Esophagus squamous epithelium (tissue), 4 donors: ENCODE results near the gene KLHL11.

Source experiments
- POLR2A ChIP-seq, 4 donors: fragments of 450-650 bp; IDR thresholded peaks; one replicate each; pipeline ENCODE4 v1.6.1; 2017; ENCODE audit warnings: antibody characterized with exemption in 4 of 4, mild to moderate bottlenecking in 4 of 4, moderate library complexity in 3 of 4
- TF ChIP-seq, protein P1 (sequence below), 6 experiments: fragments of 450-650 bp in 4 of 6; fragments of 200-600 bp in 2 of 6; sonication (generic) in 2 of 6; IDR thresholded peaks; one replicate each; pipeline ENCODE4 v1.5.1; 2016 to 2019; ENCODE audit warnings: antibody characterized with exemption in 6 of 6, mild to moderate bottlenecking in 4 of 6, moderate library complexity in 4 of 6

- TF ChIP-seq, protein P1, sequence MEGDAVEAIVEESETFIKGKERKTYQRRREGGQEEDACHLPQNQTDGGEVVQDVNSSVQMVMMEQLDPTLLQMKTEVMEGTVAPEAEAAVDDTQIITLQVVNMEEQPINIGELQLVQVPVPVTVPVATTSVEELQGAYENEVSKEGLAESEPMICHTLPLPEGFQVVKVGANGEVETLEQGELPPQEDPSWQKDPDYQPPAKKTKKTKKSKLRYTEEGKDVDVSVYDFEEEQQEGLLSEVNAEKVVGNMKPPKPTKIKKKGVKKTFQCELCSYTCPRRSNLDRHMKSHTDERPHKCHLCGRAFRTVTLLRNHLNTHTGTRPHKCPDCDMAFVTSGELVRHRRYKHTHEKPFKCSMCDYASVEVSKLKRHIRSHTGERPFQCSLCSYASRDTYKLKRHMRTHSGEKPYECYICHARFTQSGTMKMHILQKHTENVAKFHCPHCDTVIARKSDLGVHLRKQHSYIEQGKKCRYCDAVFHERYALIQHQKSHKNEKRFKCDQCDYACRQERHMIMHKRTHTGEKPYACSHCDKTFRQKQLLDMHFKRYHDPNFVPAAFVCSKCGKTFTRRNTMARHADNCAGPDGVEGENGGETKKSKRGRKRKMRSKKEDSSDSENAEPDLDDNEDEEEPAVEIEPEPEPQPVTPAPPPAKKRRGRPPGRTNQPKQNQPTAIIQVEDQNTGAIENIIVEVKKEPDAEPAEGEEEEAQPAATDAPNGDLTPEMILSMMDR (IDR thresholded peaks at IDR 0.05): no peak
- no peak for TF ChIP-seq POLR2A (IDR thresholded peaks at IDR 0.05)
Observed at GRCh38 chr17:41895617-41896016, 30.4 kb upstream of the KLHL11 start.
